GM18498 (cell line): Measurements from ENCODE around the gene LAMB4.

Experiments used
- ATAC-seq: cut with Tn5 transposase; IDR thresholded peaks from one replicate; pipeline ENCODE4 v1.9.1; 2021; ENCODE audit warnings: mild to moderate bottlenecking, moderate library complexity; ENCODE audit not compliant: unreplicated experiment

The LAMB4 gene

DNA sequence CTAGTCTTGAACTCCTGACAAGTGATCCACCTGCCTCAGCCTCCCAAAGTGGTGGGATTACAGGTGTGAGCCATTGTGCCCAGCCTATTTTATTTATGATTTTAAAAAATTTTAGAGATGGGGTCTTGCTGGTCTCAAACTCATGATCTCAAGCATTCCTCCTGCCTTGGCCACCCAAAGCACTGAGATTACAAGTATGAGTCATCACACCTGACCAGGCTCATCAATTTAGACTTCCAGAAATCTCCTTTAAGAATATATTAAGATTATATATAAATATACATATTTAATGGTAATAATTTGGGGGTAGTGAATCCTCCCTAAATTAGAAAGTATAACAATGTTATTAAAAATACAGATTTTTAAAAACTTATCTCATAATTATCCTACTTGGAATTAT lies 156.3 kb downstream of the LAMB4 start:
- no peak for ATAC-seq
